GM18520 (cell line): Measurements from ENCODE around the gene DBN1.

Source experiments
- ATAC-seq: cut with Tn5 transposase; IDR thresholded peaks from one replicate; pipeline ENCODE4 v1.9.1; 2021; ENCODE audit not compliant: unreplicated experiment

DBN1 gene

GRCh38 chr5:177475563-177476427 lies 2.4 kb upstream of the DBN1 start:
- ATAC-seq = no peak

- no peak for ATAC-seq
Measured at GRCh38 chr5:177474846-177475562, 1.6 kb upstream of the DBN1 start.

GRCh38 chr5:177474002-177474476 lies 605 bp upstream of the DBN1 start:
- ATAC-seq = no peak

- ATAC-seq = no peak
Measured at GRCh38 chr5:177472460-177473442, 683 bp downstream of the DBN1 start.

- no peak for ATAC-seq
Measured at GRCh38 chr5:177471610-177472356, 1.7 kb downstream of the DBN1 start.

- no peak for ATAC-seq
Measured at GRCh38 chr5:177470759-177471536, 2.5 kb downstream of the DBN1 start.

GRCh38 chr5:177469750-177470525 lies 3.5 kb downstream of the DBN1 start:
- ATAC-seq = no peak

GRCh38 chr5:177468685-177469628 lies 4.5 kb downstream of the DBN1 start:
- no peak for ATAC-seq

- no peak for ATAC-seq
Measured at GRCh38 chr5:177468329-177468684, 5.1 kb downstream of the DBN1 start.

GRCh38 chr5:177467436-177467835 lies 6.0 kb downstream of the DBN1 start:
- ATAC-seq = no peak

GRCh38 chr5:177466861-177467260 lies 6.6 kb downstream of the DBN1 start:
- ATAC-seq = no peak

- ATAC-seq = no peak
Measured at GRCh38 chr5:177465044-177465443, 8.4 kb downstream of the DBN1 start.

GRCh38 chr5:177462021-177462670 lies 11.3 kb downstream of the DBN1 start:
- no peak for ATAC-seq

GRCh38 chr5:177459819-177460628 lies 13.4 kb downstream of the DBN1 start:
- no peak for ATAC-seq

GRCh38 chr5:177459357-177459756 lies 14.1 kb downstream of the DBN1 start:
- ATAC-seq = no peak

- no peak for ATAC-seq
Measured at GRCh38 chr5:177458912-177459350, 14.5 kb downstream of the DBN1 start.
